NCI-H1048 (cell line): ENCODE measurements around the gene RUNX1.

Experiments used
- DNase-seq: peaks from one replicate; lab custom pipeline; 2025; lab: John Stamatoyannopoulos, UW

RUNX1 gene

GRCh38 chr21:34825101-34825500 is 224.0 kb downstream of the RUNX1 start:
- no peak for DNase-seq

- DNase-seq: no peak
These were observed 224.8 kb downstream of the RUNX1 start for GRCh38 chr21:34824314-34824713.

- no peak for DNase-seq
These were observed 226.2 kb downstream of the RUNX1 start for GRCh38 chr21:34822942-34823341.

- no peak for DNase-seq
These were observed 226.9 kb downstream of the RUNX1 start for GRCh38 chr21:34822168-34822567.

- no peak for DNase-seq
These were observed 227.4 kb downstream of the RUNX1 start for GRCh38 chr21:34821717-34822116.

GRCh38 chr21:34820051-34820450 is 229.1 kb downstream of the RUNX1 start:
- DNase-seq: no peak

- no peak for DNase-seq
These were observed 229.6 kb downstream of the RUNX1 start for GRCh38 chr21:34819357-34819999.

GRCh38 chr21:34818662-34819158 is 230.4 kb downstream of the RUNX1 start:
- DNase-seq: no peak

GRCh38 chr21:34817821-34818661 is 231.1 kb downstream of the RUNX1 start:
- no peak for DNase-seq

- no peak for DNase-seq
These were observed 233.0 kb downstream of the RUNX1 start for GRCh38 chr21:34815831-34816705.

- DNase-seq: no peak
These were observed 234.6 kb downstream of the RUNX1 start for GRCh38 chr21:34814529-34814951.

- no peak for DNase-seq
These were observed 235.7 kb downstream of the RUNX1 start for GRCh38 chr21:34813266-34813894.

- no peak for DNase-seq
These were observed 236.4 kb downstream of the RUNX1 start for GRCh38 chr21:34812504-34813265.

- DNase-seq: no peak
These were observed 237.7 kb downstream of the RUNX1 start for GRCh38 chr21:34811368-34811767.

- DNase-seq: no peak
These were observed 238.3 kb downstream of the RUNX1 start for GRCh38 chr21:34810786-34811185.

GRCh38 chr21:34809822-34810221 is 239.3 kb downstream of the RUNX1 start:
- DNase-seq: no peak

- DNase-seq: no peak
These were observed 240.4 kb downstream of the RUNX1 start for GRCh38 chr21:34808569-34809204.

- no peak for DNase-seq
These were observed 241.1 kb downstream of the RUNX1 start for GRCh38 chr21:34807881-34808568.

- DNase-seq: no peak
These were observed 241.8 kb downstream of the RUNX1 start for GRCh38 chr21:34807146-34807880.
